OCI-LY7 (cell line): ENCODE measurements around the gene ZMAT5.

Experiments used
- EZH2phosphoT487 ChIP-seq: fragments of 200-600 bp; sonication (generic); IDR thresholded peaks from 2 replicates; pipeline ENCODE4 v1.6.1; 2018; ENCODE audit warnings: low read depth, borderline replicate concordance, mild to moderate bottlenecking, mixed run types, antibody characterized with exemption, low read length, moderate library complexity, mixed read lengths
- TF ChIP-seq, protein P1 (sequence below): fragments of 200-600 bp; sonication (generic); conservative IDR thresholded peaks from 2 replicates; pipeline ENCODE4 v1.5.1; 2014; ENCODE audit warnings: mild to moderate bottlenecking, antibody characterized with exemption, low read length, moderate library complexity, mixed read lengths

DNA sequence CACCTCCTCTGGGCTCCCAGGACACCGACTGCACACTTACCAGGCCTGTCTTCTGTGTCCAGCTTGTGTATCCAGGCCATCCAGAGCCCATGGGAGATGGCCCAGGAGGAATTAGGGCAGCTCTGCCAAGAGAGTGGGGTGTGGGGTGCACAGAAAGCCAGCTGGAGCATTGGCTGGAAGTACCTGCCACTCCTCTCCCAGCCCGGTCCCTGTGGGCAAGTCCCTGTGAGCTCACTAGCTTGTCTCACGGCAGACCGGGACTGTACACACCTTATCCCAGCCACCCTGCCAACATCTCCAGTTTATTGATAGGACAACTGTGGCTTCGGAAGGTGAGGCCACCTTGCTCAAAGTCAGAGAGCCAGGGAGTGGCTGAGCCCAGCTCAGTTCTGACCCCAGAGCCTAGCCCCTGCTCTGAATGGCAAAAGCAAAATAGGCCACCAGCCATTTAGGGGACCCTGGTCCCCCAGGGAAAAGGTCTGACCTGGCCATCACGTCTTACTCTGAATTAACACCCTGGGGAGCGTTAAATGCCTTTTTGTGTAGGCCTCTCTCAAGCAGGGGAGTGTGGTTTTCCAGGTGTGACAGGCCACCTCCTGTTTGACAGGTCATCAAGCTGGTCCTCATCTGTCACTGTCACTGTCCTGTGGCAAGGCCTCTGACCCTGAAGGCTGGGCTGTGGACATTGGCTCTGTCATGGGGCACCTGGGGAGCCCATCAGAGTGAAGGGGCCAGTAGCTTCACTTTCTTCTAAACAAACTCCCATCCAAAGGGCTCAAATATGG lies 15.4 kb upstream of the ZMAT5 start:
- TF ChIP-seq, protein P1, sequence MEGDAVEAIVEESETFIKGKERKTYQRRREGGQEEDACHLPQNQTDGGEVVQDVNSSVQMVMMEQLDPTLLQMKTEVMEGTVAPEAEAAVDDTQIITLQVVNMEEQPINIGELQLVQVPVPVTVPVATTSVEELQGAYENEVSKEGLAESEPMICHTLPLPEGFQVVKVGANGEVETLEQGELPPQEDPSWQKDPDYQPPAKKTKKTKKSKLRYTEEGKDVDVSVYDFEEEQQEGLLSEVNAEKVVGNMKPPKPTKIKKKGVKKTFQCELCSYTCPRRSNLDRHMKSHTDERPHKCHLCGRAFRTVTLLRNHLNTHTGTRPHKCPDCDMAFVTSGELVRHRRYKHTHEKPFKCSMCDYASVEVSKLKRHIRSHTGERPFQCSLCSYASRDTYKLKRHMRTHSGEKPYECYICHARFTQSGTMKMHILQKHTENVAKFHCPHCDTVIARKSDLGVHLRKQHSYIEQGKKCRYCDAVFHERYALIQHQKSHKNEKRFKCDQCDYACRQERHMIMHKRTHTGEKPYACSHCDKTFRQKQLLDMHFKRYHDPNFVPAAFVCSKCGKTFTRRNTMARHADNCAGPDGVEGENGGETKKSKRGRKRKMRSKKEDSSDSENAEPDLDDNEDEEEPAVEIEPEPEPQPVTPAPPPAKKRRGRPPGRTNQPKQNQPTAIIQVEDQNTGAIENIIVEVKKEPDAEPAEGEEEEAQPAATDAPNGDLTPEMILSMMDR: no peak
- no peak for TF ChIP-seq EZH2phosphoT487
